Gastrocnemius medialis (tissue), 4 donors: ENCODE measurements around the gene ARMC7.

Source experiments
- POLR2A ChIP-seq, 2 donors: fragments of 450-650 bp; IDR thresholded peaks; one replicate each; pipeline ENCODE4 v1.6.1; 2017; ENCODE audit warnings: antibody characterized with exemption in 2 of 2, mild to moderate bottlenecking in 2 of 2, moderate library complexity in 2 of 2
- TF ChIP-seq, protein P1 (sequence below), 5 experiments: fragments of 450-650 bp in 3 of 5; fragments of 200-600 bp in 2 of 5; sonication (generic) in 2 of 5; IDR thresholded peaks in 4 of 5; conservative IDR thresholded peaks in 1 of 5; 1 replicate in 4 of 5; 2 replicates in 1 of 5; pipeline ENCODE4 v1.5.1; 2016 to 2019; ENCODE audit warnings: antibody characterized with exemption in 5 of 5, mild to moderate bottlenecking in 3 of 5, moderate library complexity in 3 of 5

DNA sequence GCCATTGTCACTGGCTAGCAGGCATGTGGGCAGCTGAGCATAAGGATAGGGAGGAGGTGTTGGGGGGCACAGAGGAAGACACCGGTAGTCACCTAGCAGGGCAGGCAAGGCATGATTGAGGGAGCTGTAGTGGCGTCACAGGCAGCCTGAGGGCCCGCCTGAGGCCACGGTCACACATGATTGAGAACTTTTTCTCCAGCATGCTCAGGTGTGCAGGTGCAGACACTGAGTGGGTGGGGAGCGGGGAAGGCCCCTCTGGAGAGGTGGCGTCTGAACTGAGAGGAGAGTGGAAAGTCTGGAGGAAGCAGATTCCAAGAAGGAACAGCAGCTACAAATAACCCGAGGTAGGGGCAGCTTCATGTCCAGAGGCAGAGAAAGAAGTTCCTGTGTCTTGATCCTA, 10.9 kb upstream of the ARMC7 start:
- TF ChIP-seq, protein P1, sequence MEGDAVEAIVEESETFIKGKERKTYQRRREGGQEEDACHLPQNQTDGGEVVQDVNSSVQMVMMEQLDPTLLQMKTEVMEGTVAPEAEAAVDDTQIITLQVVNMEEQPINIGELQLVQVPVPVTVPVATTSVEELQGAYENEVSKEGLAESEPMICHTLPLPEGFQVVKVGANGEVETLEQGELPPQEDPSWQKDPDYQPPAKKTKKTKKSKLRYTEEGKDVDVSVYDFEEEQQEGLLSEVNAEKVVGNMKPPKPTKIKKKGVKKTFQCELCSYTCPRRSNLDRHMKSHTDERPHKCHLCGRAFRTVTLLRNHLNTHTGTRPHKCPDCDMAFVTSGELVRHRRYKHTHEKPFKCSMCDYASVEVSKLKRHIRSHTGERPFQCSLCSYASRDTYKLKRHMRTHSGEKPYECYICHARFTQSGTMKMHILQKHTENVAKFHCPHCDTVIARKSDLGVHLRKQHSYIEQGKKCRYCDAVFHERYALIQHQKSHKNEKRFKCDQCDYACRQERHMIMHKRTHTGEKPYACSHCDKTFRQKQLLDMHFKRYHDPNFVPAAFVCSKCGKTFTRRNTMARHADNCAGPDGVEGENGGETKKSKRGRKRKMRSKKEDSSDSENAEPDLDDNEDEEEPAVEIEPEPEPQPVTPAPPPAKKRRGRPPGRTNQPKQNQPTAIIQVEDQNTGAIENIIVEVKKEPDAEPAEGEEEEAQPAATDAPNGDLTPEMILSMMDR (IDR thresholded peaks at IDR 0.05 in 4 of 5, conservative IDR thresholded peaks at IDR 0.05 in 1 of 5) = no peak
- TF ChIP-seq POLR2A (IDR thresholded peaks at IDR 0.05) = no peak
